ENCODE results near the gene UBE2H.

GRCh38 chr7:129907122-129907736, 45.5 kb downstream of the UBE2H start:
- TF ChIP-seq, protein P1, sequence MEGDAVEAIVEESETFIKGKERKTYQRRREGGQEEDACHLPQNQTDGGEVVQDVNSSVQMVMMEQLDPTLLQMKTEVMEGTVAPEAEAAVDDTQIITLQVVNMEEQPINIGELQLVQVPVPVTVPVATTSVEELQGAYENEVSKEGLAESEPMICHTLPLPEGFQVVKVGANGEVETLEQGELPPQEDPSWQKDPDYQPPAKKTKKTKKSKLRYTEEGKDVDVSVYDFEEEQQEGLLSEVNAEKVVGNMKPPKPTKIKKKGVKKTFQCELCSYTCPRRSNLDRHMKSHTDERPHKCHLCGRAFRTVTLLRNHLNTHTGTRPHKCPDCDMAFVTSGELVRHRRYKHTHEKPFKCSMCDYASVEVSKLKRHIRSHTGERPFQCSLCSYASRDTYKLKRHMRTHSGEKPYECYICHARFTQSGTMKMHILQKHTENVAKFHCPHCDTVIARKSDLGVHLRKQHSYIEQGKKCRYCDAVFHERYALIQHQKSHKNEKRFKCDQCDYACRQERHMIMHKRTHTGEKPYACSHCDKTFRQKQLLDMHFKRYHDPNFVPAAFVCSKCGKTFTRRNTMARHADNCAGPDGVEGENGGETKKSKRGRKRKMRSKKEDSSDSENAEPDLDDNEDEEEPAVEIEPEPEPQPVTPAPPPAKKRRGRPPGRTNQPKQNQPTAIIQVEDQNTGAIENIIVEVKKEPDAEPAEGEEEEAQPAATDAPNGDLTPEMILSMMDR (IDR thresholded peaks at IDR 0.05; ENCODE audit: low read depth, low read length, missing input control) = no peak
- TF ChIP-seq SP1 (IDR thresholded peaks at IDR 0.05) (no peak), GABPA (IDR thresholded peaks at IDR 0.05 in 1 of 2, conservative IDR thresholded peaks at IDR 0.05 in 1 of 2) (no peak), NR2F2 (IDR thresholded peaks at IDR 0.05) (no peak), YY1 (IDR thresholded peaks at IDR 0.05) (no peak), RAD21 (IDR thresholded peaks at IDR 0.05) (no peak), EGR1 (IDR thresholded peaks at IDR 0.05; ENCODE audit: low read depth in 2 of 2) (no peak), HNF4A (conservative IDR thresholded peaks at IDR 0.05) (no peak), TAF1 (conservative IDR thresholded peaks at IDR 0.05) (no peak)
- TF ChIP-seq, protein P2, sequence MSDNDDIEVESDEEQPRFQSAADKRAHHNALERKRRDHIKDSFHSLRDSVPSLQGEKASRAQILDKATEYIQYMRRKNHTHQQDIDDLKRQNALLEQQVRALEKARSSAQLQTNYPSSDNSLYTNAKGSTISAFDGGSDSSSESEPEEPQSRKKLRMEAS (IDR thresholded peaks at IDR 0.05) = no peak
- TF ChIP-seq, protein P3, sequence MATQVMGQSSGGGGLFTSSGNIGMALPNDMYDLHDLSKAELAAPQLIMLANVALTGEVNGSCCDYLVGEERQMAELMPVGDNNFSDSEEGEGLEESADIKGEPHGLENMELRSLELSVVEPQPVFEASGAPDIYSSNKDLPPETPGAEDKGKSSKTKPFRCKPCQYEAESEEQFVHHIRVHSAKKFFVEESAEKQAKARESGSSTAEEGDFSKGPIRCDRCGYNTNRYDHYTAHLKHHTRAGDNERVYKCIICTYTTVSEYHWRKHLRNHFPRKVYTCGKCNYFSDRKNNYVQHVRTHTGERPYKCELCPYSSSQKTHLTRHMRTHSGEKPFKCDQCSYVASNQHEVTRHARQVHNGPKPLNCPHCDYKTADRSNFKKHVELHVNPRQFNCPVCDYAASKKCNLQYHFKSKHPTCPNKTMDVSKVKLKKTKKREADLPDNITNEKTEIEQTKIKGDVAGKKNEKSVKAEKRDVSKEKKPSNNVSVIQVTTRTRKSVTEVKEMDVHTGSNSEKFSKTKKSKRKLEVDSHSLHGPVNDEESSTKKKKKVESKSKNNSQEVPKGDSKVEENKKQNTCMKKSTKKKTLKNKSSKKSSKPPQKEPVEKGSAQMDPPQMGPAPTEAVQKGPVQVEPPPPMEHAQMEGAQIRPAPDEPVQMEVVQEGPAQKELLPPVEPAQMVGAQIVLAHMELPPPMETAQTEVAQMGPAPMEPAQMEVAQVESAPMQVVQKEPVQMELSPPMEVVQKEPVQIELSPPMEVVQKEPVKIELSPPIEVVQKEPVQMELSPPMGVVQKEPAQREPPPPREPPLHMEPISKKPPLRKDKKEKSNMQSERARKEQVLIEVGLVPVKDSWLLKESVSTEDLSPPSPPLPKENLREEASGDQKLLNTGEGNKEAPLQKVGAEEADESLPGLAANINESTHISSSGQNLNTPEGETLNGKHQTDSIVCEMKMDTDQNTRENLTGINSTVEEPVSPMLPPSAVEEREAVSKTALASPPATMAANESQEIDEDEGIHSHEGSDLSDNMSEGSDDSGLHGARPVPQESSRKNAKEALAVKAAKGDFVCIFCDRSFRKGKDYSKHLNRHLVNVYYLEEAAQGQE (IDR thresholded peaks at IDR 0.05) = no peak
- TF ChIP-seq, protein P4, sequence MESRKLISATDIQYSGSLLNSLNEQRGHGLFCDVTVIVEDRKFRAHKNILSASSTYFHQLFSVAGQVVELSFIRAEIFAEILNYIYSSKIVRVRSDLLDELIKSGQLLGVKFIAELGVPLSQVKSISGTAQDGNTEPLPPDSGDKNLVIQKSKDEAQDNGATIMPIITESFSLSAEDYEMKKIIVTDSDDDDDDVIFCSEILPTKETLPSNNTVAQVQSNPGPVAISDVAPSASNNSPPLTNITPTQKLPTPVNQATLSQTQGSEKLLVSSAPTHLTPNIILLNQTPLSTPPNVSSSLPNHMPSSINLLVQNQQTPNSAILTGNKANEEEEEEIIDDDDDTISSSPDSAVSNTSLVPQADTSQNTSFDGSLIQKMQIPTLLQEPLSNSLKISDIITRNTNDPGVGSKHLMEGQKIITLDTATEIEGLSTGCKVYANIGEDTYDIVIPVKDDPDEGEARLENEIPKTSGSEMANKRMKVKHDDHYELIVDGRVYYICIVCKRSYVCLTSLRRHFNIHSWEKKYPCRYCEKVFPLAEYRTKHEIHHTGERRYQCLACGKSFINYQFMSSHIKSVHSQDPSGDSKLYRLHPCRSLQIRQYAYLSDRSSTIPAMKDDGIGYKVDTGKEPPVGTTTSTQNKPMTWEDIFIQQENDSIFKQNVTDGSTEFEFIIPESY (IDR thresholded peaks at IDR 0.05) = no peak
